GM23338 (cell line): Measurements from ENCODE around the gene RASGRF2. TPM values are rescaled to one million over a fixed set of nuclear protein-coding genes. Genes with fewer than 3 reads are reported as not detected.

Source experiments
- ATAC-seq: fragments of 200-7000 bp; cut with Tn5 transposase; 3 replicates; pipeline ENCODE4 v1.9.1; 2020
- DNase-seq: peaks from one replicate; pipeline ENCODE4 v3.0.0-alpha.2; 2015; ENCODE audit warnings: low spot score
- H2AFZ ChIP-seq: fragments of 200-600 bp; sonication (generic); 2 replicates; pipeline ENCODE4 v1.8.0; 2016; ENCODE audit warnings: antibody characterized with exemption, mild to moderate bottlenecking, moderate library complexity
- H3F3A ChIP-seq: fragments of 200-600 bp; sonication (generic); replicated peaks from 2 replicates; pipeline ENCODE4 v1.8.0; 2017; ENCODE audit warnings: antibody characterized with exemption, mixed run types, low read depth
- H3K27ac ChIP-seq: fragments of 200-600 bp; sonication (generic); 2 replicates; pipeline ENCODE4 v1.6.1; 2016; ENCODE audit warnings: low read depth
- H3K27me3 ChIP-seq: fragments of 200-600 bp; sonication (generic); 2 replicates; pipeline ENCODE4 v1.8.0; 2016; ENCODE audit warnings: mild to moderate bottlenecking, mixed run types, moderate library complexity; ENCODE audit not compliant: insufficient read depth
- H3K36me3 ChIP-seq: fragments of 200-600 bp; sonication (generic); 2 replicates; pipeline ENCODE4 v1.8.0; 2016; ENCODE audit warnings: mild to moderate bottlenecking; ENCODE audit not compliant: insufficient read depth
- H3K4me1 ChIP-seq: fragments of 200-600 bp; sonication (generic); 2 replicates; pipeline ENCODE4 v1.8.0; 2016; ENCODE audit warnings: mild to moderate bottlenecking, moderate library complexity; ENCODE audit not compliant: insufficient read depth
- H3K4me2 ChIP-seq: fragments of 200-600 bp; sonication (generic); 2 replicates; pipeline ENCODE4 v1.7.1; 2017; ENCODE audit warnings: mixed run types
- H3K4me3 ChIP-seq: fragments of 200-600 bp; sonication (generic); 2 replicates; pipeline ENCODE4 v1.6.1; 2016; ENCODE audit warnings: mixed run types
- H3K79me2 ChIP-seq: fragments of 200-600 bp; sonication (generic); replicated peaks from 2 replicates; pipeline ENCODE4 v1.8.0; 2017; ENCODE audit warnings: mild to moderate bottlenecking; ENCODE audit not compliant: insufficient read depth
- H3K9me2 ChIP-seq: fragments of 200-600 bp; sonication (generic); 2 replicates; pipeline ENCODE4 v1.8.0; 2017; ENCODE audit not compliant: insufficient read depth
- H4K20me1 ChIP-seq: fragments of 200-600 bp; sonication (generic); replicated peaks from 2 replicates; pipeline ENCODE4 v1.8.0; 2017; ENCODE audit warnings: mild to moderate bottlenecking; ENCODE audit not compliant: insufficient read depth
- H3K27ac Mint-ChIP-seq: 2 replicates; pipeline ENCODE4 v1.8.0; 2020; ENCODE audit warnings: inconsistent platforms, mild to moderate bottlenecking, moderate library complexity, mixed read lengths
- H3K27me3 Mint-ChIP-seq: 3 replicates; pipeline ENCODE4 v1.8.0; 2022; ENCODE audit warnings: low read depth, mild to moderate bottlenecking, moderate library complexity, mixed read lengths, inconsistent platforms; ENCODE audit not compliant: insufficient read depth, poor library complexity
- H3K36me3 Mint-ChIP-seq: 3 replicates; pipeline ENCODE4 v1.8.0; 2021; ENCODE audit warnings: low read depth, mild to moderate bottlenecking, inconsistent platforms, moderate library complexity, mixed read lengths
- H3K4me1 Mint-ChIP-seq: 3 replicates; pipeline ENCODE4 v1.8.0; 2020; ENCODE audit warnings: mild to moderate bottlenecking, inconsistent platforms, mixed read lengths
- H3K4me3 Mint-ChIP-seq: 3 replicates; pipeline ENCODE4 v1.8.0; 2021; ENCODE audit warnings: moderate library complexity, mild to moderate bottlenecking, inconsistent platforms, mixed read lengths
- H3K9me3 Mint-ChIP-seq: 3 replicates; pipeline ENCODE4 v1.8.0; 2020; ENCODE audit warnings: moderate library complexity, mild to moderate bottlenecking, inconsistent platforms, mixed read lengths
- JUNB ChIP-seq: IDR thresholded peaks from one replicate; pipeline ENCODE4 v1.6.1; 2016; ENCODE audit warnings: antibody characterized with exemption; ENCODE audit not compliant: unreplicated experiment
- NANOG ChIP-seq: IDR thresholded peaks from 2 replicates; pipeline ENCODE4 v1.6.1; 2016; ENCODE audit warnings: antibody characterized with exemption, borderline replicate concordance
- ZNF114 ChIP-seq: fragments of 250-450 bp; sonication (Bioruptor Pico); IDR thresholded peaks from 2 replicates; pipeline ENCODE4 v1.5.0; 2020; ENCODE audit warnings: mild to moderate bottlenecking, moderate library complexity
- polyA plus RNA-seq: library from polyadenylated mRNA; unstranded; fragments of >200 nt; fragmentation: Nextera tagmentation; extraction: Ambion mirVana; gene quantifications from 2 replicates; pipeline ENCODE4 v1.2.1, GENCODE V29; 2016
- total RNA-seq: library from RNA; depleted of rRNA; stranded (reverse); fragments of >200 nt; shearing (Covaris generic); gene quantifications from 2 replicates; pipeline ENCODE4 v1.2.3, GENCODE V29; 2014
- TF ChIP-seq, protein P1 (sequence below), 2 experiments: fragments of 200-600 bp in 1 of 2; sonication (generic) in 1 of 2; conservative IDR thresholded peaks; 2 replicates each; pipeline versions ENCODE4 v1.5.1 to v1.6.1; 2016 to 2017; ENCODE audit warnings: antibody characterized with exemption in 2 of 2, low read depth in 2 of 2, mild to moderate bottlenecking in 2 of 2, moderate library complexity in 1 of 2
- TF ChIP-seq, protein P2 (sequence below): IDR thresholded peaks from 2 replicates; pipeline ENCODE4 v1.6.1; 2016; ENCODE audit warnings: antibody characterized with exemption

Gene RASGRF2
- total and polyA plus RNA-seq, 2 experiments from 2014 or later, result 5.0 to 19.2 TPM

DNA sequence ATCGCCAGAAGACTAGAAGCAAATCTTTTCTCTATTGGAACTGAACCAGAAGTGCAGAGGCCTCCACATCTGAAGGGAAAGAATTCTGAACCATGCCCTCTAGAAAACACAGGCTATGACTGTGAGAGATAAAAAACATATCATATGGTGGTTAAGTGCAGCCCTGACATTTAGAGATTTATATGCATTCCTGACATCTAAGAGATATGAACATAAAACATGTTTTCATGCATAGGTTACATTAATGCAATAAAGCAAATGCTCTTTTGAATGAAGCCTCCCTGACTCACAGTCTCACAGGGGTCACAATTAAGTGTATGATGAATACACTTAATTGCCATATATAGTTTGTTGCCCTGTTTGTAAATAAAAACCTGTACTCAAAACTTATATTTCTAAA, 244.0 kb downstream of the RASGRF2 start:
- ATAC-seq, result no peak

DNA sequence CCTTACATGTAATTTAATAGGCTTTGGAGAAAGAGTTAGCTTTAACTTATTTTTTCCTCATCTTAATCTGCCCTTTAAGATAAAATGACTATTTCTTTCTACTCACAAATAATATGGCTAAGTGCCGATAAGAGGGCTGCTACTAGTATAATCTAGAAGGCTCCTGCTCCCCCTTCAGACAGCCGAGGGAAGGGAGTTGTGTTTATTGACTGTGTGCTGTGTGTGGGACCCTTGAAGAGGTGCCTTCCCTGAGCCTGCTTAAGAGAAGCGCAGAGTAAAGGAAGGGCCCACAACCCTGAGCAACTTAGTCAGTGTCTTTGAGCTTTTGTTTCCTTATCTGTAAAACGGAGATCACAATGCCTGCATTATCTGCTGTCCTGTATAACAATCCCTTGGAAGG, 244.9 kb downstream of the RASGRF2 start:
- Histone ChIP-seq H3K9me2 (no peaks in the 10 kb centered on the region), H4K20me1 (no peaks in the 10 kb centered on the region), H3K4me2 (no peak overlapping the region), H2AFZ (no peak overlapping the region), H3F3A (no peaks in the 10 kb centered on the region), H3K27ac (no peak overlapping the region), H3K4me1 (no peaks in the 10 kb centered on the region), H3K4me3 (no peak overlapping the region), H3K79me2 (no peaks in the 10 kb centered on the region), H3K36me3 (no peaks in the 10 kb centered on the region), H3K27me3 (no peaks in the 10 kb centered on the region)
- H3K27me3 Mint-ChIP-seq, result peaks cover 1% of the 10 kb centered on the region
- H3K9me3 Mint-ChIP-seq, result no peaks in the 10 kb centered on the region
- no peaks in the 10 kb centered on the region for H3K4me1 Mint-ChIP-seq
- peak; percentile 55 for DNase-seq
- peak; percentile 76 for ATAC-seq
- no peak overlapping the region for H3K4me3 Mint-ChIP-seq
- H3K36me3 Mint-ChIP-seq, result no peaks in the 10 kb centered on the region
- no peak for TF ChIP-seq NANOG
- TF ChIP-seq ZNF114 (CRISPR knock-in tag), result no peak
- TF ChIP-seq, protein P1, sequence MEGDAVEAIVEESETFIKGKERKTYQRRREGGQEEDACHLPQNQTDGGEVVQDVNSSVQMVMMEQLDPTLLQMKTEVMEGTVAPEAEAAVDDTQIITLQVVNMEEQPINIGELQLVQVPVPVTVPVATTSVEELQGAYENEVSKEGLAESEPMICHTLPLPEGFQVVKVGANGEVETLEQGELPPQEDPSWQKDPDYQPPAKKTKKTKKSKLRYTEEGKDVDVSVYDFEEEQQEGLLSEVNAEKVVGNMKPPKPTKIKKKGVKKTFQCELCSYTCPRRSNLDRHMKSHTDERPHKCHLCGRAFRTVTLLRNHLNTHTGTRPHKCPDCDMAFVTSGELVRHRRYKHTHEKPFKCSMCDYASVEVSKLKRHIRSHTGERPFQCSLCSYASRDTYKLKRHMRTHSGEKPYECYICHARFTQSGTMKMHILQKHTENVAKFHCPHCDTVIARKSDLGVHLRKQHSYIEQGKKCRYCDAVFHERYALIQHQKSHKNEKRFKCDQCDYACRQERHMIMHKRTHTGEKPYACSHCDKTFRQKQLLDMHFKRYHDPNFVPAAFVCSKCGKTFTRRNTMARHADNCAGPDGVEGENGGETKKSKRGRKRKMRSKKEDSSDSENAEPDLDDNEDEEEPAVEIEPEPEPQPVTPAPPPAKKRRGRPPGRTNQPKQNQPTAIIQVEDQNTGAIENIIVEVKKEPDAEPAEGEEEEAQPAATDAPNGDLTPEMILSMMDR (conservative IDR thresholded peaks at IDR 0.05; ENCODE audit: low read depth in 2 of 2), result peak; percentile 45 to 47
- no peak for TF ChIP-seq JUNB
- H3K27ac Mint-ChIP-seq, result no peak overlapping the region

More for the DNA sequence above, 244.0 kb downstream of the RASGRF2 start:
- Mint-ChIP-seq H3K9me3 (no peaks in the 10 kb centered on the region), H3K36me3 (no peaks in the 10 kb centered on the region), H3K27ac (no peak overlapping the region), H3K4me1 (no peaks in the 10 kb centered on the region), H3K27me3 (peaks cover 1% of the 10 kb centered on the region), H3K4me3 (no peak overlapping the region)
- Histone ChIP-seq H3K4me1 (no peaks in the 10 kb centered on the region), H3K36me3 (no peaks in the 10 kb centered on the region), H2AFZ (no peak overlapping the region), H3K9me2 (no peaks in the 10 kb centered on the region), H3K4me3 (no peak overlapping the region), H3K4me2 (no peak overlapping the region), H3F3A (no peaks in the 10 kb centered on the region), H3K79me2 (no peaks in the 10 kb centered on the region), H3K27me3 (no peaks in the 10 kb centered on the region), H4K20me1 (no peaks in the 10 kb centered on the region), H3K27ac (no peak overlapping the region)
- TF ChIP-seq JUNB, result no peak
- DNase-seq, result no peak

DNA sequence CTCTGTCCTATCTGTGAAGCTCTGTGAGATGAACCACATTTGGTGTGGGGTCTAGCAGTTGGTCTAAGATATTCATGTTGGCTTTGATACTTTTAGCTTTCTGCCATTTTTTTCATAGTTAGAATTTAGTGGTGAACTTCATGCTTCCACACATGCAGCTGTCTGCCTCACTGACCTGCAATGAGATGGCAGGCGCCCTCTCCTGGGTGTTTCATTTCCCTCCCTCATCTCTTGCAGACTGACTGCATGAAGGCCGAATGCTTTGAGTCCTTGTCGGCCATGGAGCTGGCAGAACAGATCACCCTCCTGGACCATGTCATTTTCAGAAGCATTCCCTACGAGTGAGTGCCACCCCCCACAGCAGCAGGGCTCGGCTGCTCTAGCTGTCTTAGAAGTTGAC, 246.8 kb downstream of the RASGRF2 start:
- no peaks in the 10 kb centered on the region for H3K4me1 Mint-ChIP-seq
- H3K27ac Mint-ChIP-seq, result no peak overlapping the region
- Histone ChIP-seq H3K4me3 (no peak overlapping the region), H3K27ac (no peak overlapping the region), H3K79me2 (no peaks in the 10 kb centered on the region), H3F3A (no peaks in the 10 kb centered on the region), H3K36me3 (no peaks in the 10 kb centered on the region), H3K4me2 (no peak overlapping the region), H3K27me3 (no peaks in the 10 kb centered on the region), H4K20me1 (peaks cover 4% of the 10 kb centered on the region; the same call in 1 of the 2 replicates), H3K4me1 (no peaks in the 10 kb centered on the region), H3K9me2 (no peaks in the 10 kb centered on the region), H2AFZ (no peak overlapping the region)
- TF ChIP-seq, protein P2, sequence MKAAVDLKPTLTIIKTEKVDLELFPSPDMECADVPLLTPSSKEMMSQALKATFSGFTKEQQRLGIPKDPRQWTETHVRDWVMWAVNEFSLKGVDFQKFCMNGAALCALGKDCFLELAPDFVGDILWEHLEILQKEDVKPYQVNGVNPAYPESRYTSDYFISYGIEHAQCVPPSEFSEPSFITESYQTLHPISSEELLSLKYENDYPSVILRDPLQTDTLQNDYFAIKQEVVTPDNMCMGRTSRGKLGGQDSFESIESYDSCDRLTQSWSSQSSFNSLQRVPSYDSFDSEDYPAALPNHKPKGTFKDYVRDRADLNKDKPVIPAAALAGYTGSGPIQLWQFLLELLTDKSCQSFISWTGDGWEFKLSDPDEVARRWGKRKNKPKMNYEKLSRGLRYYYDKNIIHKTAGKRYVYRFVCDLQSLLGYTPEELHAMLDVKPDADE, result no peak
- TF ChIP-seq, protein P1 (conservative IDR thresholded peaks at IDR 0.05; ENCODE audit: low read depth in 2 of 2), result peak; percentile 49 to 74
- no peaks in the 10 kb centered on the region for H3K36me3 Mint-ChIP-seq
- H3K27me3 Mint-ChIP-seq, result no peaks in the 10 kb centered on the region
- DNase-seq (peak; percentile 72), ATAC-seq (peak; percentile 87)
- H3K9me3 Mint-ChIP-seq, result no peaks in the 10 kb centered on the region
- H3K4me3 Mint-ChIP-seq, result no peak overlapping the region
